Stimulated activated CD8-positive, alpha-beta memory T cell treated with anti-CD3 and anti-CD28 coated beads, Interleukin-2, amount 100 ng/mL, for 1 hour (primary cell): ENCODE results near the gene SUN1.
"Not testable (repeated sequence)": the region's sequence is repeated elsewhere in the genome, so short reads cannot be mapped to it uniquely, and the experiment has no call there.

ENCODE experiments used
- DNase-seq, 2 donors: peaks; one replicate each; pipeline ENCODE4 v3.0.0-alpha.2; 2020; ENCODE audit warnings: low read depth in 2 of 2

The SUN1 gene, protein sequence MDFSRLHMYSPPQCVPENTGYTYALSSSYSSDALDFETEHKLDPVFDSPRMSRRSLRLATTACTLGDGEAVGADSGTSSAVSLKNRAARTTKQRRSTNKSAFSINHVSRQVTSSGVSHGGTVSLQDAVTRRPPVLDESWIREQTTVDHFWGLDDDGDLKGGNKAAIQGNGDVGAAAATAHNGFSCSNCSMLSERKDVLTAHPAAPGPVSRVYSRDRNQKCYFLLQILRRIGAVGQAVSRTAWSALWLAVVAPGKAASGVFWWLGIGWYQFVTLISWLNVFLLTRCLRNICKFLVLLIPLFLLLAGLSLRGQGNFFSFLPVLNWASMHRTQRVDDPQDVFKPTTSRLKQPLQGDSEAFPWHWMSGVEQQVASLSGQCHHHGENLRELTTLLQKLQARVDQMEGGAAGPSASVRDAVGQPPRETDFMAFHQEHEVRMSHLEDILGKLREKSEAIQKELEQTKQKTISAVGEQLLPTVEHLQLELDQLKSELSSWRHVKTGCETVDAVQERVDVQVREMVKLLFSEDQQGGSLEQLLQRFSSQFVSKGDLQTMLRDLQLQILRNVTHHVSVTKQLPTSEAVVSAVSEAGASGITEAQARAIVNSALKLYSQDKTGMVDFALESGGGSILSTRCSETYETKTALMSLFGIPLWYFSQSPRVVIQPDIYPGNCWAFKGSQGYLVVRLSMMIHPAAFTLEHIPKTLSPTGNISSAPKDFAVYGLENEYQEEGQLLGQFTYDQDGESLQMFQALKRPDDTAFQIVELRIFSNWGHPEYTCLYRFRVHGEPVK

DNA sequence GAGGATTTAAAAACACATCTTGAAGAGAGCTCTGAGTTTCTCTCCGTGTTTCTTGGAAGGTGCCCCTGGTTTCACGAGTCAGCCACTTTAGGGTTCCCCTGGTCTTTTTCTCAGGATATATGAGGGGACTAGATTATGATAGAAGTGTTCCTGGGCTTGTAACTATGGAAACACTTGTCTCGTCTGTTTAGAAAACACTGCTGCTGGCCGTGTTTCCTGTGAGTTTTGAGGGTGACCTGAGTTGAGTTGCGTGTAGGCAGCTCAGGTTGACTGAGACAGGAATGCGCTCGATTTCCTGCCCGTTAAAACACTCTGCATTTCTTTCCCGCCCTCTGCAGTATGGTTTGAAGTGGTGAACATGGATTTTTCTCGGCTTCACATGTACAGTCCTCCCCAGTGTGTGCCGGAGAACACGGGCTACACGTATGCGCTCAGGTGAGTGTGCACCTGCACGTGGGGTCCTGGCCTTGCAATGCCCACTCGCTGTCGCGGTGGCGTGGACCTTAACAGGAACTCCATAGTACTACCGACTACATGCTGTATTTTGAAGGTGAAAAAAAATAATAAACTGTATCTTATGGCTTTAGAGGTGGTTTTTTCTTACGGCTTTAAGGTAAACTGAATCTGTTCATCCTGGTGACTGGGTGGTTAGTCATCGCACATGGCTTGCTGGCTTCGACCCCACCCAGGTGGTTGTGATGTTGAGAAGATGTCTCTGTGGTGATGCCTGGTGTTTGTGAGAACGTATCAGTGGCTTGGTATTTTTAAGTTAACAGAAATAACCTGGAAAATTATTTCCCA, at the start of gene SUN1:
TSS of gene SUN1 (plus strand) at position 310 of the 801 bp plus-strand sequence. CDS start at position 359, 49 bp downstream.
- peak in 1 of 2 donors; percentile 48 for DNase-seq

DNA sequence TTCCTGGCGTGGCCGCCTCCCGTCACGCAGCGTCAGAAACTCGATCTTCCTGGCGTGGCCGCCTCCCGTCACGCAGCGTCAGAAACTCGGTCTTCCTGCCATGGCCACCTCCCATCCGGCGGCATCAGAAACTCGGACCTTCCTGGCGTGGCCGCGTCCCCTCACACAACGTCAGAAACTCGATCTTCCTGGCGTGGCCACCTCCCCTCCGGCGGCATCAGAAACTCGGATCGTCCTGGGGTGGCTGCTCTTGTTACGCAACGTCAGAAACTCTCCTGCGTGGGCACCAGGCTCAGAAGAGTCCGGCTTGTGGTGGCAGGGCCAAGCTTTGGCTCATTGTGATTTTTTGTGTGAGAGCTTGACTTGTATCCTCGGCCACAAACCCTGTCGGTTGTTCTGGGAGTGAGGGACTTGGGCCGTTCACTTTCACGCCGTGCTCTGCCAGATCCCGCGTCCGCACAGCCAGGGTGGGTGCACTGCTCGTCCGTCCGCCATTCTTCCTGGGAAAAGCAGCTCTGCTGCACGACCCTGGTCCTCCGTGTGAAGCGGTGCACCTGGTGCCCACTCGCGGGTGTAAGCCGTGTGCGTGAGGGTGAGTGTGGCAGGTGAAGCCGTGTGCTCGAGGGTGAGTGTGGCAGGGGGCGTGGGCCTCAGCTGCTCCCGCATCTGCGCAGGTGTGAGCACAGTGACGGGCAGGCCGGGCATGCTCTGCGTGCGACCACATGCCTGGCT, 49.4 kb upstream of the SUN1 start:
- DNase-seq: no peak

DNA sequence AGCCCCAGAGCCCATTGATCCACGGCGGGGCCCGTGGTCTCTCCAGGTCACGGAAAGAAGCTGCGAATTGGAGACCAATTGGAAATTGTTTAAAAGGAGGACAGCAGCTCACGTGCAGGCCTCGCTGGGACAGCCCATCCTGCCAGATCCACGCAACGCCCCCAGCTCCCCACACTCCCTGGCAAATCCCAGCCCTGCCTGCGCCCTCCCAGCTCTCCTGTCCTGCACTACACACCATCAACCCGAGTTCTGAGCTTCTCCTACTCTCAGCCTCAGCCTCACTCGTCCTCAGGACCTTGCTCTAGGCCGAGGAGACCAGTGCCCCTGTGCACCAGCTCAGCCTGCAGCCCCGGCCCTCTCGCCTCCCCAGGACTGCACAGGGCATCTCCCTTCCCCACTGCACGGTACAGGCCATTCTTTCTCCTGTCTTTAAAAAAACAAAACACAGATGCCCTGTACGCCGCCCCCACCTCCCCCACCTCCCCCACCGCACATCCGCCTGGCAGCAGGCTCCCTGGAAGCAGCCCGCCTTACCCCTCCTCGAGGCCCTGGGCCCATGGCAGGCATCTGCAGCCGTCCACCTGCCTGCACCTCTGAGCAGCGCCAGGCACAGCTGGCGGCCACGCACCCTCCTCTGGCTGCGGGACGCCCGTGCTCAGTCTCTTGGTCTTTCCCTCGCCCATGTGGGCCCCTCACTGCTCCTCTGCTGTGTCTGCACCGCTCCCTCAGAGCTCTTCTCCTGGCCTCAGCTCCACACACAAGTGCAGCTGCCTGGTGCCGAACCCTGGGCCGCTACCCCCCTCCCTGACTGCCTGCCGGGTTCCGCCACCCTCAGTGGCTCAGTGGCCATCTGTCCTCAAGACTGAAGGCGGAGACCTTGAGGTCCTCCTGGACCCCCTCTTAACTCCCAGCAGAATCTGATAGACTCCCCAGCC, 48.5 kb upstream of the SUN1 start:
- no peak for DNase-seq

DNA sequence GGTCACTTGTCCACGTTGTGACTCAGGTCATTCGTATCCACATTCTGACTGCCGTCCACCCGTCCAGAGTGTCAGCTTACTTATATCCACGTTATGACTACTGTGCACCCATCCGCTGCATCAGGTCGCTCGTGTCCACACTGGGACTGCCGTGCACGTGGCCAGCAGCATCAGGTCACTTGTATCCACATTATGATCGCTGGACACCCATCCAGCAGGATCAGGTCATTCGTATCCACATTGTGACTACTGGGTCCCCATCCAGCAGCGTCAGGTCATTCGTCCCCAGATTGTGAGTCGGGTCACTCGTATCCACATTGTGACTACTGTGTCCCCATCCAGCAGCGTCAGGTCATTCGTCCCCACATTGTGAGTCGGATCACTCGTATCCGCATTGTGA, 47.3 kb upstream of the SUN1 start:
- no peak for DNase-seq

DNA sequence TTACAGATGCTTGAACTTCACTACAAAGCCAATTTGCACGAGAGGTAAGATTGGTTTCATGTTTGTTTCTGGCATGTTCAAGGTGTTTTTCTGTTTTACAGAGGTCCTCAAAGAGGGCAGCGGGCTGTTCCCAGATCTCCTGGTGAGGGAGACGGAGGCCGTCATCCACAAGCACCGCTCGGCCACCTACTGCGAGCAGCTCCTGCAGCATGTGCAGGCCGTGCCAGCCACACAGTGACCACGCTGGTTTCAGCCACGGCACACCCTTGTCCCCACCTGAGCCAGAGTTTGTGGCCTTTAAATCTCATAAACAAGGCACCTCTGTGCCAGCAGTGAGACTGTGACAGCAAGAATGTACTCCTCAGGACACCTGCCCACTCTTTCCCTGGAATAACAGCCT, 46.9 kb upstream of the SUN1 start:
- DNase-seq: no peak

DNA sequence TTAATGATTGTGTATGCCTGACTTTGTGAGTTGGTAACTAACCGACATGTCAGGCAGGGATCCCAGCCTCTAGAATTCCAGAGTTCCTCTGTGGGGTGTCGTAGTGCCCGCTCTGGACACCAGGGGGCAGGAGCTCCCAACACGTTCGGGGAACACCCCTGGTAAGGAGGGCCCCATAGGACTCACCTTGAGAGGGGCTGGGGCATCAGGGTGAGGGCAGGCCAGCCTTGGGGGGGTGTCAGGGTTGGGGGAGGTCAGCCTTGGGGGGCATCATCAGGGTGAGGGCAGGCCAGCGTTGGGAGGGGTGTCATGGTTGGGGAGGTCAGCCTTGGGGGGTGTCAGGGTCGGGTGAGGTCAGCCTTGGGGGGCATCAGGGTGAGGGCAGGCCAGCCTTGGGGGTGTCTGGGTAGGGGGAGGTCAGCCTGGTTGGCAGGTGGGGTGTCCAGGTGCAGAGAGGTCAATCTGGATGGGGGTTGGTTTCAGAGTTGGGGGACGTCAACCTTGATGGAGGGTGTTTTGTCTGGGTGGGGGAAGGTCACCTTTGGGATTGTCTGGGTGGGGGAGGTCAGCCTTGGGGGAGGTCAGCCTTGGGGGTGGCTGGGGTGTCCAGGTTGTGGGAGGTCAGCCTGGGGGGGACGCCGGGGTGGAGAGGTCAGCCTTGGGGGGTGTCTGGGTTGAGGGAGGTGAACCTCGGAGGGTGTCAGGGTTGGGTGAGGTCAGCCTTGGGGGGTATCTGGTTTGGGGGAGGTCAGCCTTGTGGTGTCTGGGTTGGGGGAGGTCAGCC, 45.6 kb upstream of the SUN1 start:
- peak; percentile 47 to 62 for DNase-seq

DNA sequence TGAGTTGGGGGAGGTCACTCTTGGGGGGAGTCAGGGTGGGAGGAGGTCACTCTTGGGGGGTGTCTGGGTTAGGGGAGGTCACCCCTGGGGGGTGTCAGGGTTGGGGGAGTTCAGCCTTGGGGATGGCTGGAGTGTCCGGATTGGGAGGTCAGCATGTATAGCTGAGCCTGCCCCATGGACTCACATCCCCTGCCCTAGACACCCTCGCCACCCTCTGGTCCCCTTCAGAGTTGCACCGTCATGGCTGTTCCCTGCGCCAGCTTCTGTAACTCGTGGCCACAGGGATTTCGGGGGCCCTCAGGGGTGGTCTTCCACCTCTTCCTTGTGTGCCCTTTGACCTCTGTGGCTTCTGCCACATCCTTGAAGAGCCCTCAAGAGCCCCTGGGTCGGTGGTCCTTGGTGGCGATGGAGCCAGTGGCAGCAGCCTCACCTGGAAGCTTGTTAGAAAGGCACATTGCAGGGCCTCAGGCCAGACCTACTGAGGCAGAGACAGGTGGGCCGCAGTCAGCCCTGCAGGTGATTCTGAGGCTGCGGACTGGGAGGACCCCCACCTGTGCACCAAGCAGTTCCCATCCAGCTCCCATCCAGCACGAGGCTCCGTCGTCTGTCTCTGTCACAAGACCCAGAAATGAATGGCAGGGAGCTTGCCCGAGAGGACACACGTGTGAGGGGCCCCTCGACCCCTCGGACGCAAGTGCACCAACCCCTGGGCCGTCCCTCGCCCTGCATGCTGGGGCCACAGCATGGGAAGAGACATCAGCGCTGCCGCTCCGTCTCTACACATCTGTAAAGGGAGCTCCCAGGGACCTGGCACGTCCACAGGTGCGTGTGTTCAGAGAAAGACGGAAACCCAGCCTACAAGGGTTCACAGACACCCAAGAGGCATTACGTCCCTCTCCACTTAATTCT, 44.7 kb upstream of the SUN1 start:
- no peak for DNase-seq

DNA sequence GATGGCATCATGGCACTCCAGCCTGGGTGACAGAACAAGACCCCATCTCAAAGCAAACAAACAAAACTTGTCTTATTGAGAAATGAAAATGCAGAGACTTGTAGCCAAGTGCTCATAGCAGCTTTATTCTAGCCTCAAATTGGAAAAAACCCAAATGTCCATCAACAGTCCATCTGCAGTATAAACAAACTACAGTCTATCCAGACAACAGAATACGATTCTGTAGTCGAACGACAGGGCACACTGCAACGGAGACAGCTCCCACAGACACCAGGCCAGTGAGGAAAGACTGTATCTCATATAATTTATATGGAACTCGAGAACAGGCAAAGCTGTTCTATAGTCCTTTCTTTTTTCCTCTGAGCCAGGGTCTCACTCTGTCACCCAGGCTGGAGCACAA, 40.8 kb upstream of the SUN1 start:
- DNase-seq: no peak

DNA sequence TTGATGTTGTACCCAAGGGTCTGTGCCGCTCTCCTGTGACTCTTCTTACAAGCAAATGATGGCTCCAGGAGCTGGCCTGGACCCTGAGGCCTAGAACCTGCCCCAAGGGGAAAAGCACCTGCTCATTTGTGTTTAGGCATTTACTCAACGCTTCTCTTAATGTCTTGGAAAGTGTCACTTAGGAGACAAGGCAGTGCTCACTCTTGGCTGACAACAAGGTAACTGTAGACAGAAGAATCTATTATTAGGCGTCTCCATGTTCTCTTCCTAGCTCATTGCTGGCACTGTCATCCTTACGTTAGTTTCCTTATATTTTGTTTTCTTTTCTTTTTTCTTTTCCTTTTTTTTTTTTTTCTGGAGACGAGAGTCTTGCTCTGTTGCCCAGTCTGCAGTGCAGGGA, 38.1 kb upstream of the SUN1 start:
- no peak for DNase-seq

DNA sequence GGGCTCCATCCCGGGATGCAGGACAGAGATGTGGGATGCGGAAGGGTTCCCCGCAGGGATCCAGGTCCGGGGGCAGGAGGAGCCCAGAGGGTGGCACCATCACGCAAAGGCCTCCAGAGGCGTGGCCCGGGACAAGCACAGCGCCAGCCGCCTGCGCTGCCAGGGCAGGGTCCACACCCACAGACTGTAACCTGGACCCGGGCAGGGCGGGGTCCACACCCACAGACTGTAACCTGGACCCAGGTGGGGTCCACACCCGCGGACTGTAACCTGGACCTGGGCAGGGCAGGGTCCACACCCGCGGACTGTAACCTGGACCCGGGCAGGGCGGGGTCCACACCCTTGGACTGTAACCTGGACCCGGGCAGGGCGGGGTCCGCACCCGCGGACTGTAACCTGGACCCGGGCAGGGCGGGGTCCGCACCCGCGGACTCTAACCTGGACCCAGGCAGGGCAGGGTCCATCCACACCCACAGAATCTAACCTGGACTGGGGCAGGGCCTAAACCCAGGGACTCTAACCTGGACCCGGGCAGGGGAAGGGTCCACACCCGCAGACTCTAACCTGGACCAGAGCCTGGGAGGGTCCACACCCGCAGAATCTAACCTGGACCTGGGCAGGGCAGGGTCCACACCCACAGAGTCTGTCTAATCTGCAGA, 37.5 kb upstream of the SUN1 start:
- no peak for DNase-seq

DNA sequence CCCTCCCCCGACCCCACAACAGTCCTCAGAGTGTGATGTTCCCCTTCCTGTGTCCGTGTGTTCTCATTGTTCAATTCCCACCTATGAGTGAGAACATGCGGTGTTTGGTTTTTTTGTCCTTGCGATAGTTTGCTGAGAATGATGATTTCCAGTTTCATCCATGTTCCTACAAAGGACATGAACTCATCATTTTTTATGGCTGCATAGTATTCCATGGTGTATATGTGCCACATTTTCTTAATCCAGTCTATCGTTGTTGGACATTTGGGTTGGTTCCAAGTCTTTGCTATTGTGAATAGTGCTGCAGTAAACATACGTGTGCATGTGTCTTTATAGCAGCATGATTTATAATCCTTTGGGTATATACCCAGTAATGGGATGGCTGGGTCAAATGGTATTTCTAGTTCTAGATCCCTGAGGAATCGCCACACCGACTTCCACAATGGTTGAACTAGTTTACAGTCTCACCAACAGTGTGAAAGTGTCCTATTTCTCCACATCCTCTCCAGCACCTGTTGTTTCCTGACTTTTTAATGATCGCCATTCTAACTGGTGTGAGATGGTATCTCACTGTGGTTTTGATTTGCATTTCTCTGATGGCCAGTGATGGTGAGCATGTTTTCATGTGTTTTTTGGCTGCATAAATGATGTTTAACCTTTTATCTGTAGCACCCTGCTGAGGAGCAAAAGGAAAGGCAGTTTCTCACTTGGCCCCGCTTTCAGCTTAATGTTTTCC, 35.7 kb upstream of the SUN1 start:
- DNase-seq: not testable (repeated sequence)

DNA sequence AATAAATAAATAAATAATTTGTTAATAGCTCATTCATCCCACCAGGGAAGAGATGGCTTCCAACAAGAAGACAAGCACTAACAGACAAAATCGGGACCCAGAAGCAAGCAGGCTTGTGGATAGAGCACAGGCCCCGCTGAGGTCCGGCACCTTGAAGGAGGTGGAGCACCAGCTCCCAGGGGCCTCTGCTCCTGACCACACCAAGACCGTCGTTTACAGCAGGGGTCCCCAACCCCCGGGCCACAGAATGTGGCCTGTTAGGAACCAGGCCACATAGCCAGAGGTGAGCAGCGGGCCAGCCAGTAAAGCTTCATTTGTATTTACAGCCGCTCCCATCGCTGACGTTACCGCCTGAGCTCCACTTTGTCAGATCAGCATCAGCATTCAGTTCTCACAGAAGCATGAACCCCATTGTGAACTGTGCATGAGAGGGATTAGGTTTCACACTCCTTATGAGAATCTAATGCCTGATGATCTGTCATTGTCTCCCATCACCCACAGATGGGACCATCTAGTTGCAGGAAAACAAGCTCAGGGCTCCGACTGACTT, 33.3 kb upstream of the SUN1 start:
- no peak for DNase-seq

DNA sequence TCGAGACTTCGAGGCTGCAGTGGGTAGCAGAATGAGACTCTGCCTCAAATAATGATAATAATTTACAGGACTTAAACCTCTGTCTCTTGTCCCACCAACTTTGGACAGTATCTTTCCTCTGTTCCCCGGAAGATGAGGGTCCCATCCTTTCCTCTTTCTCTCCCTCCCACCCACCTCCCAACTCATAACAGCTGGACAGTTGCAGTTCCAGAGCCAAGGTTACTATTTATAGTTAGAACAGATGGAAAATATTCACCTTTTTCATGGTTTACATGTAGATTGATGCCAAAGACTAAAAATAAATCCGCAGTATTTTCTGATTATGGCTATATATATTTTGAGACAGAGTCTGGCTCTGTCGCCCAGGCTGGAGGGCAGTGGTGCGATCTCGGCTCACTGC, 31.6 kb upstream of the SUN1 start:
- no peak for DNase-seq

DNA sequence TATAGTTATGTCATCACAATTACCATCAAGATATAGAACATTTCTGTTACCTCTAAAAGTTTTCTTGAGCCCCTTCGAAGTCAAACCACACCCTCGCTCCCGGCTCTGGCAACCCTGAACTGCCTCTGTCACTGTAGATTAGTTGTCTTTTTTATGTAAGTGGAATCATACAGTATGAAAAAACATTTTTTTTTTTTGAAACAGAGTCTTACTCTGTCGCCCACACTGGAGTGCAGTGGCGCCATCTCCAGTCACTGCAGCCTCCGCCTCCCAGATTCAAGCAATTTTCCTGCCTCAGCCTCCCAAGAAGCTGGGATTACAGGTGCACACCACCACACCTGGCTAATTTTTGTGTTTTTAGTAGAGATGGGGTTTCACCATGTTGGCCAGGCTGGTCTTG, 30.9 kb upstream of the SUN1 start:
- DNase-seq: not testable (repeated sequence)

DNA sequence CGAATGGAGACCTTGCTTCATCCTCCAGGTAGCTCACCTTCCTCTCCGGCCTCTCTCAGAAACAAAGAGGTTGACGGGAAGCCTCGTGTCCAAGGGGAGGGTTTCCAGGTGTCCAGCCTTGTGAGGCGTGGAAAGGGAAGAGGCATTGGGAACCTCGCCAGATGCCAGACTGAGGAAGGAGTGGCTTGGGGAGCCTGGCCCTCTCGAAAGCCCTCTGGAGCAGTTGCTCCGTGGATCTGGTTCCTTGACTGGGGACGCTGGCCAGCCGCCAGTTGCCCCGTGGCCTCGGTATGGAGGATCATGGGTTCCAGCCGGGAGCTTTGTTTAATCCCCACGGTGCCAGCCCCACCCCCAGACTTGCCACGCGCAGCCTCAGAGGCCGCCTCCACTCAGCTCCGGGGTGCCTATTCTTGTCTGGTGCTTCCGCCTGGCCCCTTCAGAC, 30.3 kb upstream of the SUN1 start:
- DNase-seq: no peak

DNA sequence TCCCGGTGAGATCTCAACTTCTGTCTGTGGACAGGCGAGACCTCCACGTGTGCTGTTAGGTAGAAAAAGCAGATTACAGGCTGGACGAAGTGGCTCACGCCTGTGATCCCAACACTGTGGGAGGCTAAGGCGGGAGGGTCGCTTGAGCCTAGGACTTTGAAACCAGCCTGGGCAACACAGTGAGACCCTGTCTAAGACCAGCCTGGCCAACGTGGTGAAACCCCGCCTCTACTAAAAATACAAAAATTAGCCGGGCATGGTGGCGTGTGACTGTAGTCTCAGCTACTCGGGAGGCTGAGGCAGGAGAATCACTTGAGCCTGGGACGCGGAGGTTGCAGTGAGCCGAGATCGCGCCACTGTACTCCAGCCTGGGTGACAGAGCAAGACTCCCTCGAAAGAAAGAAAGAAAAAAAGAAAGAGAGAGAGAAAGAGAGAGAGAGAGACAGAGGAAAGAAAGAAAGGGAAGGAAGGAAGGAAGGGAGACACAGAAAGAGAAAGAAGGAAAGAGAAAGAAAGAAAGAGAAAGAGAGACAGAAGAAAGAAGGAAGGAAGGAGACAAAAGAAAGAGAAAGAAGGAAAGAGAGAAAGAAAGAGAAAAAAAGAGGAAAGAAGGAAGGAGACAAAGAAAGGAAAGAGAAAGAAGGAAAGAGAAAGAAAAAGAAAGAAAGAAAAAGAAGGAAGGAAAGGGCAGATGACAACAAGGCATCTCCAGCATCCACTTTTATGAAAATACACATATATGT, 29.6 kb upstream of the SUN1 start:
- no peak for DNase-seq
